MM.1S (cell line): ENCODE data around the gene ZBTB17.

Experiments
- DNase-seq: peaks from one replicate; pipeline ENCODE4 v3.0.0-alpha.2; 2015
- H2AFZ ChIP-seq: fragments of 300-600 bp; sonication (generic); 2 replicates; pipeline ENCODE4 v1.6.0; 2016; ENCODE audit warnings: antibody characterized with exemption, low read length
- H3F3A ChIP-seq: fragments of 300-600 bp; sonication (generic); 2 replicates; pipeline ENCODE4 v1.6.1; 2016; ENCODE audit warnings: mild to moderate bottlenecking, antibody characterized with exemption, low read length, moderate library complexity, mixed read lengths; ENCODE audit not compliant: insufficient read depth
- H3K27ac ChIP-seq: fragments of 300-600 bp; sonication (generic); 2 replicates; pipeline ENCODE4 v1.5.1; 2016; ENCODE audit warnings: mild to moderate bottlenecking, low read length
- H3K27me3 ChIP-seq: fragments of 300-600 bp; sonication (generic); replicated peaks from 2 replicates; pipeline ENCODE4 v1.6.0; 2016; ENCODE audit warnings: low read length; ENCODE audit not compliant: insufficient read depth
- H3K36me3 ChIP-seq: fragments of 300-600 bp; sonication (generic); replicated peaks from 2 replicates; pipeline ENCODE4 v1.6.1; 2016; ENCODE audit warnings: mild to moderate bottlenecking, low read length, mixed read lengths; ENCODE audit not compliant: insufficient read depth
- H3K4me1 ChIP-seq: fragments of 300-600 bp; sonication (generic); 2 replicates; pipeline ENCODE4 v1.6.1; 2016; ENCODE audit warnings: low read length, mixed read lengths
- H3K4me2 ChIP-seq: fragments of 300-600 bp; sonication (generic); 2 replicates; pipeline ENCODE4 v1.6.0; 2016; ENCODE audit warnings: low read depth, low read length
- H3K4me3 ChIP-seq: fragments of 300-600 bp; sonication (generic); 2 replicates; pipeline ENCODE4 v1.5.1; 2016; ENCODE audit warnings: low read length, mixed read lengths
- H3K79me2 ChIP-seq: fragments of 300-600 bp; sonication (generic); 2 replicates; pipeline ENCODE4 v1.6.1; 2016; ENCODE audit warnings: mixed run types, low read length, mixed read lengths
- H3K9ac ChIP-seq: fragments of 300-600 bp; sonication (generic); 2 replicates; pipeline ENCODE4 v1.6.1; 2016; ENCODE audit warnings: low read length, mixed read lengths
- H3K9me2 ChIP-seq: fragments of 300-600 bp; sonication (generic); replicated peaks from 2 replicates; pipeline ENCODE4 v1.6.1; 2016; ENCODE audit warnings: mild to moderate bottlenecking, low read length, mixed read lengths; ENCODE audit not compliant: insufficient read depth
- H3K9me3 ChIP-seq: fragments of 300-600 bp; sonication (generic); replicated peaks from 2 replicates; pipeline ENCODE4 v1.6.1; 2016; ENCODE audit warnings: mild to moderate bottlenecking, low read length, mixed read lengths; ENCODE audit not compliant: insufficient read depth
- H4K20me1 ChIP-seq: fragments of 300-600 bp; sonication (generic); 2 replicates; pipeline ENCODE4 v1.6.1; 2016; ENCODE audit warnings: mild to moderate bottlenecking, low read length, moderate library complexity, mixed read lengths; ENCODE audit not compliant: insufficient read depth
- EZH2 ChIP-seq: fragments of 300-600 bp; sonication (generic); optimal IDR thresholded peaks from 2 replicates; pipeline ENCODE3; 2017; ENCODE audit warnings: low read depth, mild to moderate bottlenecking, antibody characterized with exemption, low read length, mixed read lengths
- EZH2phosphoT487 ChIP-seq: fragments of 300-600 bp; sonication (generic); IDR thresholded peaks from 2 replicates; pipeline ENCODE4 v1.6.1; 2018; ENCODE audit warnings: antibody characterized with exemption, low read length
- TF ChIP-seq, protein P1 (sequence below): fragments of 300-600 bp; sonication (generic); IDR thresholded peaks from 2 replicates; pipeline ENCODE4 v1.5.1; 2016; ENCODE audit warnings: antibody characterized with exemption, low read length, mixed read lengths

ZBTB17 gene

DNA sequence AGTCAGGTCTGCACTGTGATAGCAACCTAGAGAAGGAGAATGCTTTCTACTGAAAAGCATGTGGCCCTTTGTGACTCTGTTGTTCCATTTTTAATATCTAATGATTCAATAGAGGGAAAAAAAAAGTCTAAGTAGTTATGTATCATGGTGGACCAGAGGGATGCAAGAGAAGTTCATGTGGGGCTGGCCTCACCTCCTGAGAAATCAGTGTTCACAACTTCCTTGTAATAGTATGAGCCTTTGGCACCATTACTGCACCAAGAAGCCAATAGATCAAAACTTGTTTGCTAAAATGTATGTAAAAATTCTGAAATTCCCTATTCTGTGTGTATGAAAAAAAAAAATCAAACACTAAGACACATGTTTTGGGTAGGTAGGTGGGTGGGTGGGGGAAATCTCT lies 5.0 kb downstream of the ZBTB17 start:
- H3K36me3 ChIP-seq = no peaks in the 10 kb centered on the region
- H3K9me3 ChIP-seq = no peaks in the 10 kb centered on the region
- H3K4me3 ChIP-seq = no peak overlapping the region
- H3K27ac ChIP-seq = no peak overlapping the region
- 0 out of 2 replicates have a peak, but pooled peaks cover 4% of the 10 kb centered on the region for H3K4me1 ChIP-seq
- DNase-seq = no peak
- no peak overlapping the region for H2AFZ ChIP-seq
- TF ChIP-seq EZH2phosphoT487 (no peak), EZH2 (no peak)
- TF ChIP-seq, protein P1, sequence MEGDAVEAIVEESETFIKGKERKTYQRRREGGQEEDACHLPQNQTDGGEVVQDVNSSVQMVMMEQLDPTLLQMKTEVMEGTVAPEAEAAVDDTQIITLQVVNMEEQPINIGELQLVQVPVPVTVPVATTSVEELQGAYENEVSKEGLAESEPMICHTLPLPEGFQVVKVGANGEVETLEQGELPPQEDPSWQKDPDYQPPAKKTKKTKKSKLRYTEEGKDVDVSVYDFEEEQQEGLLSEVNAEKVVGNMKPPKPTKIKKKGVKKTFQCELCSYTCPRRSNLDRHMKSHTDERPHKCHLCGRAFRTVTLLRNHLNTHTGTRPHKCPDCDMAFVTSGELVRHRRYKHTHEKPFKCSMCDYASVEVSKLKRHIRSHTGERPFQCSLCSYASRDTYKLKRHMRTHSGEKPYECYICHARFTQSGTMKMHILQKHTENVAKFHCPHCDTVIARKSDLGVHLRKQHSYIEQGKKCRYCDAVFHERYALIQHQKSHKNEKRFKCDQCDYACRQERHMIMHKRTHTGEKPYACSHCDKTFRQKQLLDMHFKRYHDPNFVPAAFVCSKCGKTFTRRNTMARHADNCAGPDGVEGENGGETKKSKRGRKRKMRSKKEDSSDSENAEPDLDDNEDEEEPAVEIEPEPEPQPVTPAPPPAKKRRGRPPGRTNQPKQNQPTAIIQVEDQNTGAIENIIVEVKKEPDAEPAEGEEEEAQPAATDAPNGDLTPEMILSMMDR = no peak
- no peaks in the 10 kb centered on the region for H3K9me2 ChIP-seq
- H3K79me2 ChIP-seq = peaks cover 72% of the 10 kb centered on the region
- H3K9ac ChIP-seq = no peak overlapping the region
- H3K27me3 ChIP-seq = no peaks in the 10 kb centered on the region
- 0 out of 2 replicates have a peak, but pooled peaks cover 2% of the 10 kb centered on the region for H3F3A ChIP-seq
- no peak overlapping the region for H3K4me2 ChIP-seq
- H4K20me1 ChIP-seq = no peaks in the 10 kb centered on the region

DNA sequence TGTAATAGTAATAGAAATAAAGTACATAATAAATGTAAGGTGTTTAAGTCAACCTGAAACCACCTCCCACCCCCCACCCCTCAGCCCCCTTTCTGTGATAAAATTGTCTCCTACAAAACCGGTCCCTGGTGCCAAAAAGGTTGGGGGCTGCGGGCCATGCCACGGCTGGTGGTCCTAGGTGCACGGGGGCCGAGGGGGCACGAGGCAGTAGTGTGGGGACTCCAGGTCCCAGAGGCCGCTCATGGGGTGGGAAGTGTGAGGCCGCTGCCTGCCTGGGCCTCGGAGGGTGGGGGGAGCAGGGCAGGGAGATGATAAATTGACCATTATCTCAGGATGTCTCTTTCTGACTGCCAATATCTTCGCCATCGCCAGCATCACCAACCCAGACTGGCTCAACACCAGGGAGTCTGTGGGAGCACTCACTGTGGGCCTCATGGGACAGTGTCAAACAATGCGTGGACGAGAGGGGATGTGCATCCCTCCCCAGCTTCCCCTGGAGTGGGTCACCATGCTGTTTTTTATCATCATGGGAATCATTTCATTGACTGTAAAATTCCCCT lies 6.5 kb downstream of the ZBTB17 start:
- Histone ChIP-seq H3K9ac (no peak overlapping the region), H3K9me3 (no peaks in the 10 kb centered on the region), H3K4me1 (no peaks in the 10 kb centered on the region), H4K20me1 (no peaks in the 10 kb centered on the region), H3K4me3 (no peak overlapping the region), H3K27me3 (no peaks in the 10 kb centered on the region), H3K27ac (no peak overlapping the region), H3F3A (0 out of 2 replicates have a peak, but pooled peaks cover 2% of the 10 kb centered on the region), H3K9me2 (no peaks in the 10 kb centered on the region), H3K4me2 (no peak overlapping the region), H3K79me2 (peaks cover 73% of the 10 kb centered on the region), H2AFZ (no peak overlapping the region), H3K36me3 (no peaks in the 10 kb centered on the region)
- TF ChIP-seq EZH2 = no peak
- no peak for DNase-seq

DNA sequence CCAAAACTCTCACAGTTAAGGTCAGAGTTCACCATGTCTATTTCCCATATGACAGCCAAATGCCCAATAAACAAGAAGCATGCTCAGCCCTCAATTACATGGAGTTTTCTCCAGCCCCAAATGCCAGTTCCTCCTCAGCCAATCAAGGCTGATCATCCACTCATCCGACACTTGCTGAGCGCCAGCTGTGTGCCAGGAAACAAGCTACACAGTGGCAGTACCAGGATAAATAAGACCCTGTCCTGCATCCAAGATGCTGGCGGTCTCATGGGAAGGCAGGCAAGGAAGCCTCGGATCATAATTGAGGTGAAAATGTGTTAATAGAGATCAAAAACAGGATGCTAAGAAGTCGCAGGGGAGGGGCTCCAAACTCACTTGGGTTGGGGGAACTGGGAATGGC lies 7.7 kb downstream of the ZBTB17 start:
- Histone ChIP-seq H2AFZ (no peak overlapping the region), H3K4me1 (no peaks in the 10 kb centered on the region), H3K27ac (no peak overlapping the region), H3K9me3 (no peaks in the 10 kb centered on the region), H4K20me1 (no peaks in the 10 kb centered on the region), H3K4me2 (no peak overlapping the region), H3K9me2 (no peaks in the 10 kb centered on the region), H3K9ac (no peak overlapping the region), H3K79me2 (peaks cover 67% of the 10 kb centered on the region), H3K27me3 (no peaks in the 10 kb centered on the region), H3K36me3 (no peaks in the 10 kb centered on the region), H3F3A (no peaks in the 10 kb centered on the region), H3K4me3 (no peak overlapping the region)
- TF ChIP-seq, protein P1 = no peak
- no peak for TF ChIP-seq EZH2phosphoT487
- TF ChIP-seq EZH2 = no peak
- DNase-seq = no peak

DNA sequence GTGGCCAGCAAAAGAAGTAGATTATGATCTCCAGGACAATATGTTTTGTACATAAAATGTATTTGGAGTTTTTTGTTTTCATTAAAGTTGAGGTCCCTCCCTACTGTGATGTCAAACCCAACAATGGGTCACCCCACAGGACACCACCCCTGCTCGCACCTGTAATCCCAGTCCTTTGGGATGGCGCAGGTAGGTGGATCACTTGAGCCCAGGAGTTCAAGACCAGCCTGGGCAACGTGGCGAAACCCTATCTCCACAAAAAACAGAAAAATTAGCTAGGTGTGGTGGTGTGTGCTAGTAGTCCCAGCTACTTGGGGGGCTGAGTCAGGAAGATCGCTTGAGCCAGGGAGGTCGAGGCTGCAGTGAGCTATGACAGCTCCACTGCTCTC lies 9.0 kb downstream of the ZBTB17 start:
- H3K4me3 ChIP-seq = no peak overlapping the region
- H3K9me3 ChIP-seq = no peaks in the 10 kb centered on the region
- H4K20me1 ChIP-seq = no peaks in the 10 kb centered on the region
- H3K27me3 ChIP-seq = no peaks in the 10 kb centered on the region
- no peaks in the 10 kb centered on the region for H3K4me1 ChIP-seq
- peaks cover 62% of the 10 kb centered on the region for H3K79me2 ChIP-seq
- no peak overlapping the region for H3K27ac ChIP-seq
- H3K36me3 ChIP-seq = no peaks in the 10 kb centered on the region
- no peak overlapping the region for H2AFZ ChIP-seq
- no peak overlapping the region for H3K4me2 ChIP-seq
- H3F3A ChIP-seq = no peaks in the 10 kb centered on the region
- DNase-seq = no peak
- H3K9ac ChIP-seq = no peak overlapping the region
- TF ChIP-seq EZH2phosphoT487 = no peak
- no peak for TF ChIP-seq EZH2
- TF ChIP-seq, protein P1 = no peak
- no peaks in the 10 kb centered on the region for H3K9me2 ChIP-seq
